HCT116 (cell line): ENCODE results near the gene WDR93. TPM values are rescaled to one million over a fixed set of nuclear protein-coding genes. Genes with fewer than 3 reads are reported as not detected.

Experiments used
- ATAC-seq: fragments of 200-7000 bp; cut with Tn5 transposase; 2 replicates; pipeline ENCODE4 v1.9.1; 2020; ENCODE audit warnings: mild to moderate bottlenecking, moderate library complexity
- BruUV-seq: library from RNA; stranded (reverse); fragments of 400-500 nt; replicated peaks from 2 replicates; lab custom pipeline; 2021; lab: Mats Ljungman, UMichigan
- CTCF ChIA-PET: fragments of 300-600 bp; sonication (Branson Sonifier 250); formaldehyde crosslinking; loops from one replicate; lab custom pipeline; 2021; ENCODE audit warnings: antibody characterized with exemption; lab: Charles Lee
- POLR2A ChIA-PET: fragments of 300-600, 350-600 bp; sonication (Branson Sonifier 250); formaldehyde crosslinking; loops from one replicate; lab custom pipeline; 2021; ENCODE audit warnings: antibody characterized with exemption; lab: Charles Lee
- RAD21 ChIA-PET, 2 experiments: fragments of 300-600 bp; sonication (Branson Sonifier 250); formaldehyde crosslinking; loops; one replicate each; lab custom pipeline; 2023; ENCODE audit warnings: low total read pairs in 2 of 2; ENCODE audit not compliant: uncharacterized antibody in 2 of 2, unreplicated experiment in 2 of 2, low non-redundant PET in 1 of 2; lab: Charles Lee
- DNase-seq: peaks from one replicate; pipeline ENCODE4 v3.0.0-alpha.2; 2010; ENCODE audit warnings: low read depth, low spot score
- H2AFZ ChIP-seq: fragments of 200-600 bp; shearing (Covaris generic), sonication (generic); 2 replicates; pipeline ENCODE4 v1.6.1; 2017; ENCODE audit warnings: low read depth, mixed run types, mixed read lengths, antibody characterized with exemption, low read length; ENCODE audit not compliant: poor library complexity, severe bottlenecking
- H3K27ac ChIP-seq: 2 replicates; pipeline ENCODE4 v1.5.1; 2012; ENCODE audit warnings: low read depth, low read length
- H3K27me3 ChIP-seq: fragments of 200-600 bp; sonication (generic); 2 replicates; pipeline ENCODE4 v1.6.1; 2016; ENCODE audit warnings: mixed run types, low read length, mixed read lengths; ENCODE audit not compliant: insufficient read depth
- H3K36me3 ChIP-seq, 2 experiments: fragments of 200-500 bp in 1 of 2; fragments of 200-600 bp in 1 of 2; sonication (Bioruptor generic) in 1 of 2; sonication (generic) in 1 of 2; 2 replicates each; pipeline versions ENCODE4 v1.5.1 to v1.6.1; 2014 to 2016; ENCODE audit warnings: low read length in 2 of 2, inconsistent platforms in 1 of 2, mixed read lengths in 1 of 2, mixed run types in 1 of 2; ENCODE audit not compliant: insufficient read depth in 2 of 2, control insufficient read depth in 1 of 2
- H3K4me1 ChIP-seq, 2 experiments: fragments of 200-600 bp in 1 of 2; sonication (generic) in 1 of 2; 2 replicates each; pipeline versions ENCODE4 v1.5.1 to v1.6.1; 2012 to 2017; ENCODE audit warnings: low read length in 2 of 2, inconsistent platforms in 1 of 2, mild to moderate bottlenecking in 1 of 2, mixed read lengths in 1 of 2, mixed run types in 1 of 2, moderate library complexity in 1 of 2; ENCODE audit not compliant: insufficient read depth in 2 of 2, control insufficient read depth in 1 of 2
- H3K4me2 ChIP-seq: fragments of 200-600 bp; sonication (generic); 2 replicates; pipeline ENCODE4 v1.6.1; 2017; ENCODE audit warnings: mixed run types, low read length, mixed read lengths
- H3K4me3 ChIP-seq, 2 experiments: fragments of 200-600 bp in 1 of 2; sonication (generic) in 1 of 2; replicated peaks in 1 of 2; 2 replicates each; pipeline ENCODE4 v1.5.1; 2011 to 2016; ENCODE audit warnings: low read length in 2 of 2, control low read depth in 1 of 2, low read depth in 1 of 2, mild to moderate bottlenecking in 1 of 2, mixed read lengths in 1 of 2, mixed run types in 1 of 2
- H3K79me2 ChIP-seq: fragments of 200-600 bp; sonication (generic); 2 replicates; pipeline ENCODE4 v1.6.1; 2017; ENCODE audit warnings: mild to moderate bottlenecking, mixed run types, low read length, moderate library complexity, mixed read lengths; ENCODE audit not compliant: insufficient read depth
- H3K9ac ChIP-seq: fragments of 200-600 bp; sonication (generic); 2 replicates; pipeline ENCODE4 v1.6.1; 2016; ENCODE audit warnings: low read length, mixed read lengths
- H3K9me2 ChIP-seq: fragments of 200-600 bp; sonication (generic), shearing (Covaris generic); 2 replicates; pipeline ENCODE4 v1.6.1; 2017; ENCODE audit warnings: mixed run types, mild to moderate bottlenecking, moderate library complexity; ENCODE audit not compliant: insufficient read depth
- H3K9me3 ChIP-seq, 2 experiments: fragments of 200-500 bp in 1 of 2; fragments of 200-600 bp in 1 of 2; sonication (Bioruptor generic) in 1 of 2; sonication (generic) in 1 of 2; 2 replicates each; pipeline ENCODE4 v1.6.1; 2014 to 2017; ENCODE audit warnings: low read length in 2 of 2, mixed read lengths in 2 of 2, inconsistent platforms in 1 of 2, low read depth in 1 of 2, mild to moderate bottlenecking in 1 of 2, mixed run types in 1 of 2, moderate library complexity in 1 of 2; ENCODE audit not compliant: control insufficient read depth in 1 of 2, insufficient read depth in 1 of 2
- H4K20me1 ChIP-seq: fragments of 200-600 bp; sonication (generic), shearing (Covaris generic); 2 replicates; pipeline ENCODE4 v1.6.1; 2017; ENCODE audit warnings: mixed run types, mild to moderate bottlenecking, moderate library complexity; ENCODE audit not compliant: insufficient read depth
- CBX3 ChIP-seq: IDR thresholded peaks from 2 replicates; pipeline ENCODE4 v1.6.1; 2012; ENCODE audit warnings: low read depth
- ELF1 ChIP-seq: IDR thresholded peaks from 2 replicates; pipeline ENCODE4 v1.6.1; 2012; ENCODE audit warnings: low read depth, borderline replicate concordance
- EZH2 ChIP-seq: fragments of 200-600 bp; sonication (generic); IDR thresholded peaks from 2 replicates; pipeline ENCODE4 v1.6.1; 2017; ENCODE audit warnings: antibody characterized with exemption, mixed run types
- EZH2phosphoT487 ChIP-seq: fragments of 200-600 bp; IDR thresholded peaks from 2 replicates; pipeline ENCODE4 v1.6.1; 2018; ENCODE audit warnings: antibody characterized with exemption, borderline replicate concordance
- FOSL1 ChIP-seq: IDR thresholded peaks from 2 replicates; pipeline ENCODE4 v1.6.1; 2012; ENCODE audit warnings: low read depth
- JUND ChIP-seq: IDR thresholded peaks from 2 replicates; pipeline ENCODE4 v1.6.1; 2012
- POLR2A ChIP-seq: IDR thresholded peaks from 2 replicates; pipeline ENCODE4 v1.7.0; 2011; ENCODE audit warnings: borderline replicate concordance; ENCODE audit not compliant: insufficient read depth, insufficient read length; ENCODE audit errors: extremely low read depth
- POLR2AphosphoS5 ChIP-seq: IDR thresholded peaks from 2 replicates; pipeline ENCODE4 v1.6.1; 2011; ENCODE audit warnings: mild to moderate bottlenecking, low read depth, low read length, moderate library complexity
- RAD21 ChIP-seq: IDR thresholded peaks from 2 replicates; pipeline ENCODE4 v1.6.1; 2012; ENCODE audit warnings: low read depth, mild to moderate bottlenecking
- SIN3A ChIP-seq: IDR thresholded peaks from 2 replicates; pipeline ENCODE4 v1.6.1; 2012; ENCODE audit warnings: low read depth
- SRF ChIP-seq: IDR thresholded peaks from 2 replicates; pipeline ENCODE4 v1.6.1; 2012; ENCODE audit warnings: low read depth
- TCF7L2 ChIP-seq: IDR thresholded peaks from 2 replicates; pipeline ENCODE4 v1.7.0; 2011; ENCODE audit warnings: borderline replicate concordance, inconsistent platforms; ENCODE audit not compliant: insufficient read depth, insufficient read length; ENCODE audit errors: extremely low read depth
- ZFX ChIP-seq: fragments of 450-650 bp; IDR thresholded peaks from 2 replicates; pipeline ENCODE4 v1.6.1; 2017
- ZNF274 ChIP-seq: fragments of 200-500 bp; sonication (Bioruptor generic); IDR thresholded peaks from 2 replicates; pipeline ENCODE4 v1.6.1; 2014; ENCODE audit warnings: mild to moderate bottlenecking, low read depth, low read length, inconsistent platforms
- intact Hi-C: fragments of 100-400 bp; cut with micrococcal nuclease; formaldehyde crosslinking; loops from 2 replicates; pipeline ENCODE4 v1.10.0; 2022
- total RNA-seq: library from RNA; stranded (reverse); gene quantifications from one replicate; pipeline ENCODE4 v1.2.1, GENCODE V29; 2021; ENCODE audit not compliant: unreplicated experiment
- TF ChIP-seq, protein P1 (sequence below), 3 experiments: fragments of 200-600 bp in 1 of 3; sonication (generic) in 1 of 3; IDR thresholded peaks in 2 of 3; conservative IDR thresholded peaks in 1 of 3; 2 replicates each; pipeline ENCODE4 v1.5.1; 2012 to 2017; ENCODE audit warnings: low read depth in 2 of 3, low read length in 2 of 3, antibody characterized with exemption in 1 of 3, borderline replicate concordance in 1 of 3, control low read depth in 1 of 3, mild to moderate bottlenecking in 1 of 3, mixed read lengths in 1 of 3, mixed run types in 1 of 3, moderate library complexity in 1 of 3; ENCODE audit not compliant: insufficient read depth in 1 of 3
- TF ChIP-seq, protein P2 (sequence below): IDR thresholded peaks from 2 replicates; pipeline ENCODE4 v1.6.1; 2012; ENCODE audit warnings: low read depth
- TF ChIP-seq, protein P3 (sequence below): IDR thresholded peaks from 2 replicates; pipeline ENCODE4 v1.6.1; 2011; ENCODE audit warnings: mild to moderate bottlenecking, low read length, moderate library complexity; ENCODE audit not compliant: insufficient replicate concordance; ENCODE audit errors: extremely low read depth
- TF ChIP-seq, protein P4 (sequence below): IDR thresholded peaks from 2 replicates; pipeline ENCODE4 v1.6.1; 2012

The WDR93 gene
- total RNA-seq, 1 experiment from 2014 or later = 0.42 TPM

DNA sequence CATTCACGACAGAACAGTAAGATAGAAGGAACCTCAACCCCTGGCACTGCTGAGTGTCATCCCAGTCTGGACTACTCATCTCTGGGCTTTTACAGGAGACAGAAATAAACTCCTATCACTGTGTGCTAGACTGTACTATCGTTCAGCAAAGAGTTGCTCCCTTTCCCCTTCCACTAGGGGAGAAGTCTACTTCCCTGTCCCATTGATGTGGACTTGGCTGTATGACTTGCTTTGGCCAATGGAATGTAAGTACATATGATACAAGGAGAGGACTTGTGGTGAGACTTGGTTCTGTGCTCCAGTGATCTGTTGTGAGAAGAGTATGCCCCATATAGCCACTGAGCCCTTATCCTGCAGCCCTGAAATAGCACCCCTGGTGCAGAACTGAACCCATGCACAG is 30.1 kb upstream of the WDR93 start:
- CTCF ChIA-PET = no interaction called here

More for the DNA sequence above, 30.1 kb upstream of the WDR93 start:
- Histone ChIP-seq H3K9me3 (no peaks in the 10 kb centered on the region), H3K4me1 (peaks cover 0 to 5% of the 10 kb centered on the region in 2 experiments; a peak in 1 of 4 replicates), H3K4me3 (no peak overlapping the region), H3K36me3 (no peaks in the 10 kb centered on the region), H3K9ac (no peak overlapping the region), H3K4me2 (no peak overlapping the region), H4K20me1 (no peaks in the 10 kb centered on the region), H3K27ac (no peak overlapping the region), H3K79me2 (no peaks in the 10 kb centered on the region), H3K27me3 (no peaks in the 10 kb centered on the region), H3K9me2 (no peaks in the 10 kb centered on the region), H2AFZ (no peak overlapping the region)
- ChIA-PET RAD21 (no interaction called here), POLR2A (interaction anchor here (0.5 kb wide), 1 partner anchor 47 kb away, joined by 3 read pairs; no protein-coding TSS in a partner anchor)
- TF ChIP-seq ZFX (no peak), JUND (no peak), EZH2phosphoT487 (no peak), POLR2AphosphoS5 (no peak), SIN3A (no peak), SRF (no peak), ELF1 (no peak), ZNF274 (no peak), POLR2A (no peak), RAD21 (no peak), FOSL1 (no peak), EZH2 (no peak), TCF7L2 (no peak), CBX3 (no peak)
- TF ChIP-seq, protein P1, sequence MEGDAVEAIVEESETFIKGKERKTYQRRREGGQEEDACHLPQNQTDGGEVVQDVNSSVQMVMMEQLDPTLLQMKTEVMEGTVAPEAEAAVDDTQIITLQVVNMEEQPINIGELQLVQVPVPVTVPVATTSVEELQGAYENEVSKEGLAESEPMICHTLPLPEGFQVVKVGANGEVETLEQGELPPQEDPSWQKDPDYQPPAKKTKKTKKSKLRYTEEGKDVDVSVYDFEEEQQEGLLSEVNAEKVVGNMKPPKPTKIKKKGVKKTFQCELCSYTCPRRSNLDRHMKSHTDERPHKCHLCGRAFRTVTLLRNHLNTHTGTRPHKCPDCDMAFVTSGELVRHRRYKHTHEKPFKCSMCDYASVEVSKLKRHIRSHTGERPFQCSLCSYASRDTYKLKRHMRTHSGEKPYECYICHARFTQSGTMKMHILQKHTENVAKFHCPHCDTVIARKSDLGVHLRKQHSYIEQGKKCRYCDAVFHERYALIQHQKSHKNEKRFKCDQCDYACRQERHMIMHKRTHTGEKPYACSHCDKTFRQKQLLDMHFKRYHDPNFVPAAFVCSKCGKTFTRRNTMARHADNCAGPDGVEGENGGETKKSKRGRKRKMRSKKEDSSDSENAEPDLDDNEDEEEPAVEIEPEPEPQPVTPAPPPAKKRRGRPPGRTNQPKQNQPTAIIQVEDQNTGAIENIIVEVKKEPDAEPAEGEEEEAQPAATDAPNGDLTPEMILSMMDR (IDR thresholded peaks at IDR 0.05 in 2 of 3, conservative IDR thresholded peaks at IDR 0.05 in 1 of 3; ENCODE audit: borderline replicate concordance in 1 of 3, insufficient read depth in 1 of 3, low read depth in 2 of 3, low read length in 2 of 3) = no peak
- TF ChIP-seq, protein P2, sequence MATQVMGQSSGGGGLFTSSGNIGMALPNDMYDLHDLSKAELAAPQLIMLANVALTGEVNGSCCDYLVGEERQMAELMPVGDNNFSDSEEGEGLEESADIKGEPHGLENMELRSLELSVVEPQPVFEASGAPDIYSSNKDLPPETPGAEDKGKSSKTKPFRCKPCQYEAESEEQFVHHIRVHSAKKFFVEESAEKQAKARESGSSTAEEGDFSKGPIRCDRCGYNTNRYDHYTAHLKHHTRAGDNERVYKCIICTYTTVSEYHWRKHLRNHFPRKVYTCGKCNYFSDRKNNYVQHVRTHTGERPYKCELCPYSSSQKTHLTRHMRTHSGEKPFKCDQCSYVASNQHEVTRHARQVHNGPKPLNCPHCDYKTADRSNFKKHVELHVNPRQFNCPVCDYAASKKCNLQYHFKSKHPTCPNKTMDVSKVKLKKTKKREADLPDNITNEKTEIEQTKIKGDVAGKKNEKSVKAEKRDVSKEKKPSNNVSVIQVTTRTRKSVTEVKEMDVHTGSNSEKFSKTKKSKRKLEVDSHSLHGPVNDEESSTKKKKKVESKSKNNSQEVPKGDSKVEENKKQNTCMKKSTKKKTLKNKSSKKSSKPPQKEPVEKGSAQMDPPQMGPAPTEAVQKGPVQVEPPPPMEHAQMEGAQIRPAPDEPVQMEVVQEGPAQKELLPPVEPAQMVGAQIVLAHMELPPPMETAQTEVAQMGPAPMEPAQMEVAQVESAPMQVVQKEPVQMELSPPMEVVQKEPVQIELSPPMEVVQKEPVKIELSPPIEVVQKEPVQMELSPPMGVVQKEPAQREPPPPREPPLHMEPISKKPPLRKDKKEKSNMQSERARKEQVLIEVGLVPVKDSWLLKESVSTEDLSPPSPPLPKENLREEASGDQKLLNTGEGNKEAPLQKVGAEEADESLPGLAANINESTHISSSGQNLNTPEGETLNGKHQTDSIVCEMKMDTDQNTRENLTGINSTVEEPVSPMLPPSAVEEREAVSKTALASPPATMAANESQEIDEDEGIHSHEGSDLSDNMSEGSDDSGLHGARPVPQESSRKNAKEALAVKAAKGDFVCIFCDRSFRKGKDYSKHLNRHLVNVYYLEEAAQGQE = no peak
- TF ChIP-seq, protein P3, sequence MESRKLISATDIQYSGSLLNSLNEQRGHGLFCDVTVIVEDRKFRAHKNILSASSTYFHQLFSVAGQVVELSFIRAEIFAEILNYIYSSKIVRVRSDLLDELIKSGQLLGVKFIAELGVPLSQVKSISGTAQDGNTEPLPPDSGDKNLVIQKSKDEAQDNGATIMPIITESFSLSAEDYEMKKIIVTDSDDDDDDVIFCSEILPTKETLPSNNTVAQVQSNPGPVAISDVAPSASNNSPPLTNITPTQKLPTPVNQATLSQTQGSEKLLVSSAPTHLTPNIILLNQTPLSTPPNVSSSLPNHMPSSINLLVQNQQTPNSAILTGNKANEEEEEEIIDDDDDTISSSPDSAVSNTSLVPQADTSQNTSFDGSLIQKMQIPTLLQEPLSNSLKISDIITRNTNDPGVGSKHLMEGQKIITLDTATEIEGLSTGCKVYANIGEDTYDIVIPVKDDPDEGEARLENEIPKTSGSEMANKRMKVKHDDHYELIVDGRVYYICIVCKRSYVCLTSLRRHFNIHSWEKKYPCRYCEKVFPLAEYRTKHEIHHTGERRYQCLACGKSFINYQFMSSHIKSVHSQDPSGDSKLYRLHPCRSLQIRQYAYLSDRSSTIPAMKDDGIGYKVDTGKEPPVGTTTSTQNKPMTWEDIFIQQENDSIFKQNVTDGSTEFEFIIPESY = no peak
- TF ChIP-seq, protein P4, sequence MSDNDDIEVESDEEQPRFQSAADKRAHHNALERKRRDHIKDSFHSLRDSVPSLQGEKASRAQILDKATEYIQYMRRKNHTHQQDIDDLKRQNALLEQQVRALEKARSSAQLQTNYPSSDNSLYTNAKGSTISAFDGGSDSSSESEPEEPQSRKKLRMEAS = no peak
- DNase-seq (no peak), ATAC-seq (peak; percentile 74)
- intact Hi-C loops = no loop called here
- BruUV-seq = no TSS peak
